K562 (cell line): ENCODE results near the gene PRSS21.

Experiments
- RFX5 ChIP-seq: IDR thresholded peaks from 2 replicates; pipeline ENCODE4 v1.6.1; 2011; ENCODE audit warnings: low read depth, mild to moderate bottlenecking, improper control_type of control experiment, low read length
- TF ChIP-seq, protein P1 (sequence below), 3 experiments: fragments of 200-800 bp in 1 of 3; fragments of 250-450 bp in 1 of 3; fragments of 450-650 bp in 1 of 3; sonication (Bioruptor Pico) in 1 of 3; sonication (Bioruptor generic) in 1 of 3; formaldehyde crosslinking in 1 of 3; IDR thresholded peaks; 2 replicates each; pipeline versions ENCODE4 v1.6.1 to v1.8.0; 2016 to 2022; ENCODE audit warnings: mild to moderate bottlenecking in 2 of 3, missing genetic modification characterization in 2 of 3, missing compliant biosample characterization in 1 of 3, moderate library complexity in 1 of 3

DNA sequence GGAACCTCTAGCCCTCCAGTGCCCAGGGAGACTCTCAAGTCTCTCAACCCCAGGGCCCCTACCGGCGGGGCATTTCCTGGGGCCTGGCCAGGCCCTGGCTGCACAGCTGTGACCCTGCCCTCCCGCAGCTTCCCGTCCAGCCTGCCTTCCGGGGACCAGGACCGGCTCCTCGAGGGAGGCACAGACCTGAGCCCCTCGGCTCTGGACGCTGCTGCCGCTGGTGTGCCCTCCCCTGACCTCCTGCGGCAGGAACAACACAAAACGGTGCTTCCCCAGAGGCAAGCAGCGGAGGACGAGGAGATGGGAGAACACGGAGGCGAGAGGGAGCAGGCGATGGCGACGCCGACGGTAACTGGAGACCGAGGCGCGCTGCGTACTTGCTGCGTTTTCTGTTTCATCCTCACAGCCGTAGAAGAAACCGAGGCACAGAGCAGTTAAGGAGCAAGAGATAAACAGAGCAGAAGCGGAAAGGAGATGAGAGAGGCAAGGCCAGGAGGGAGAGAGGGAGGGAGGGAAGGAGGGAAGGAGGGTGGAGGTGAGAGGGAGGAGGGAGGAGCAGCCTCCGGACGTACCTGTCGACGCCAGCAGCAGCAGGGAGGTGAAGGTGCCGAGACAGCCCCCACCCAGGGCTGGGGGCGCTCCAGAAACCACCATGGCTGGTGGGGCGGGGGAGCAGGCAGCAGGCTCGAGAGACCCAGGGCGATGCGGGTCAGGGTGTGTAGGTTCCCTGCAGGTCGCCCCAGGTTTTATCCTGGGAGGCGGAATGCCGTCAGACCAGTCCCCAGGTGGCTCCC lies 40.6 kb downstream of the PRSS21 start, which contains the start of gene PRSS22:
- no peak for TF ChIP-seq RFX5
- TF ChIP-seq, protein P1, sequence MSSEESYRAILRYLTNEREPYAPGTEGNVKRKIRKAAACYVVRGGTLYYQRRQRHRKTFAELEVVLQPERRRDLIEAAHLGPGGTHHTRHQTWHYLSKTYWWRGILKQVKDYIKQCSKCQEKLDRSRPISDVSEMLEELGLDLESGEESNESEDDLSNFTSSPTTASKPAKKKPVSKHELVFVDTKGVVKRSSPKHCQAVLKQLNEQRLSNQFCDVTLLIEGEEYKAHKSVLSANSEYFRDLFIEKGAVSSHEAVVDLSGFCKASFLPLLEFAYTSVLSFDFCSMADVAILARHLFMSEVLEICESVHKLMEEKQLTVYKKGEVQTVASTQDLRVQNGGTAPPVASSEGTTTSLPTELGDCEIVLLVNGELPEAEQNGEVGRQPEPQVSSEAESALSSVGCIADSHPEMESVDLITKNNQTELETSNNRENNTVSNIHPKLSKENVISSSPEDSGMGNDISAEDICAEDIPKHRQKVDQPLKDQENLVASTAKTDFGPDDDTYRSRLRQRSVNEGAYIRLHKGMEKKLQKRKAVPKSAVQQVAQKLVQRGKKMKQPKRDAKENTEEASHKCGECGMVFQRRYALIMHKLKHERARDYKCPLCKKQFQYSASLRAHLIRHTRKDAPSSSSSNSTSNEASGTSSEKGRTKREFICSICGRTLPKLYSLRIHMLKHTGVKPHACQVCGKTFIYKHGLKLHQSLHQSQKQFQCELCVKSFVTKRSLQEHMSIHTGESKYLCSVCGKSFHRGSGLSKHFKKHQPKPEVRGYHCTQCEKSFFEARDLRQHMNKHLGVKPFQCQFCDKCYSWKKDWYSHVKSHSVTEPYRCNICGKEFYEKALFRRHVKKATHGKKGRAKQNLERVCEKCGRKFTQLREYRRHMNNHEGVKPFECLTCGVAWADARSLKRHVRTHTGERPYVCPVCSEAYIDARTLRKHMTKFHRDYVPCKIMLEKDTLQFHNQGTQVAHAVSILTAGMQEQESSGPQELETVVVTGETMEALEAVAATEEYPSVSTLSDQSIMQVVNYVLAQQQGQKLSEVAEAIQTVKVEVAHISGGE (CRISPR knock-in tag; IDR thresholded peaks at IDR 0.05): no peak
